Measurements from ENCODE around the gene CD300LD.

DNA sequence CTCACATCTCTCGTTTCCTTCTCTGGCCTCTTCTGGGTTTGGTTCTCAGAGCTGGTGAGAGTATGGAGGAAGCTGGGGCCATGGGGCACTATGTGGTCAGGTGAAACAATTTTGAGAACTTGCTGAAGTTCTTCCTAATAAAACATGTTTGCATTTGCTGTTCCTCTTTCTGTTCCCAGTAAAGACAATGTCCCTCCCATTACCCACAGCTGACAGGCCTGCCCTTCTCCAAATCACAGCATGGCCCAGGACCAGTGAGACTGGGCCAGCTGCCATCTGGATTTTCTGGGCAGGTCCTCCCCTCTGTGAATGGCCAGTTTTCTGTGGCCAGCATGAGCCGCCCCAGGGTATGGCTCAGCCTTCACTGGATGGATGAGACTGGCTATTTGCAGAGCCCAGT lies 24.7 kb downstream of the CD300LD start, which contains the start of gene CD300H:
- TF ChIP-seq, protein P1, sequence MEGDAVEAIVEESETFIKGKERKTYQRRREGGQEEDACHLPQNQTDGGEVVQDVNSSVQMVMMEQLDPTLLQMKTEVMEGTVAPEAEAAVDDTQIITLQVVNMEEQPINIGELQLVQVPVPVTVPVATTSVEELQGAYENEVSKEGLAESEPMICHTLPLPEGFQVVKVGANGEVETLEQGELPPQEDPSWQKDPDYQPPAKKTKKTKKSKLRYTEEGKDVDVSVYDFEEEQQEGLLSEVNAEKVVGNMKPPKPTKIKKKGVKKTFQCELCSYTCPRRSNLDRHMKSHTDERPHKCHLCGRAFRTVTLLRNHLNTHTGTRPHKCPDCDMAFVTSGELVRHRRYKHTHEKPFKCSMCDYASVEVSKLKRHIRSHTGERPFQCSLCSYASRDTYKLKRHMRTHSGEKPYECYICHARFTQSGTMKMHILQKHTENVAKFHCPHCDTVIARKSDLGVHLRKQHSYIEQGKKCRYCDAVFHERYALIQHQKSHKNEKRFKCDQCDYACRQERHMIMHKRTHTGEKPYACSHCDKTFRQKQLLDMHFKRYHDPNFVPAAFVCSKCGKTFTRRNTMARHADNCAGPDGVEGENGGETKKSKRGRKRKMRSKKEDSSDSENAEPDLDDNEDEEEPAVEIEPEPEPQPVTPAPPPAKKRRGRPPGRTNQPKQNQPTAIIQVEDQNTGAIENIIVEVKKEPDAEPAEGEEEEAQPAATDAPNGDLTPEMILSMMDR (IDR thresholded peaks at IDR 0.05; ENCODE audit: poor library complexity) = no peak
- TF ChIP-seq EZH2phosphoT487 (IDR thresholded peaks at IDR 0.05; ENCODE audit: low read depth, severe bottlenecking, unreplicated experiment) = no peak
